ENCODE results near the gene TJP1.

DNA sequence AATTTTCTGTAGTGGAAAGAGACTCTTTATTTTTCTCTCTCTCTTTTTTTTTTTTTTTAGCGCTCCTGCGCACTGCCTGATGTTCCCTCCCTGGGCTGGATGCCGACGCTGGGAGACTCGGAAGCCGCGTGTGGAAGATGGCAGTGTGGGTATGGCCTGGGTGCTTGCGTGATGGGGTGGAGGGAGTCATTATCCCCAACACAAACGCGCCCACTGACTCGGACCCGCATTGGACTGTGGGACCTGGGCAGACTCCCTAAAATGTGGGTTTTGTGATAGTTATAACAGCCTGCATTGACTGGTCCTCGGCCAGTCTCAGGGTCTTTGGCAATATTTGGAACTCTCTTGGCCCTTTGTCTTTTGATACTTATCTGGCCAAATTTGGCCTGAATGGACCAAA lies 157.9 kb downstream of the TJP1 start:
- TF ChIP-seq EP300 (IDR thresholded peaks at IDR 0.05; ENCODE audit: borderline replicate concordance in 1 of 2, low read depth in 2 of 2, low read length in 2 of 2) = no peak
- TF ChIP-seq CTCF (IDR thresholded peaks at IDR 0.05; ENCODE audit: control extremely low read depth in 1 of 3, insufficient read depth in 1 of 3, low read depth in 1 of 3, low read length in 3 of 3) = no peak
- no peak for TF ChIP-seq NANOG (IDR thresholded peaks at IDR 0.05; ENCODE audit: insufficient read depth, low read depth, low read length, poor library complexity, severe bottlenecking)
- TF ChIP-seq RNF2 (IDR thresholded peaks at IDR 0.05; ENCODE audit: borderline replicate concordance, low read depth, low read length, missing control alignments, poor library complexity, severe bottlenecking) = no peak
- no peak for TF ChIP-seq JUN (IDR thresholded peaks at IDR 0.05; ENCODE audit: low read depth, low read length)
- TF ChIP-seq SIN3A (conservative IDR thresholded peaks at IDR 0.05 in 1 of 2, IDR thresholded peaks at IDR 0.05 in 1 of 2; ENCODE audit: low read depth in 1 of 2, low read length in 2 of 2) = no peak
- no peak for TF ChIP-seq SAP30 (IDR thresholded peaks at IDR 0.05; ENCODE audit: insufficient read depth, insufficient replicate concordance, low read length)
- no peak for TF ChIP-seq SUZ12 (IDR thresholded peaks at IDR 0.05; ENCODE audit: low read length)
- TF ChIP-seq, protein P1, sequence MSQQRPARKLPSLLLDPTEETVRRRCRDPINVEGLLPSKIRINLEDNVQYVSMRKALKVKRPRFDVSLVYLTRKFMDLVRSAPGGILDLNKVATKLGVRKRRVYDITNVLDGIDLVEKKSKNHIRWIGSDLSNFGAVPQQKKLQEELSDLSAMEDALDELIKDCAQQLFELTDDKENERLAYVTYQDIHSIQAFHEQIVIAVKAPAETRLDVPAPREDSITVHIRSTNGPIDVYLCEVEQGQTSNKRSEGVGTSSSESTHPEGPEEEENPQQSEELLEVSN (IDR thresholded peaks at IDR 0.05) = no peak
- TF ChIP-seq SRF (IDR thresholded peaks at IDR 0.05; ENCODE audit: low read depth, low read length) = no peak
- TF ChIP-seq CREB1 (IDR thresholded peaks at IDR 0.05) = no peak
- no peak for TF ChIP-seq YY1 (IDR thresholded peaks at IDR 0.05; ENCODE audit: low read depth, low read length)
